ENCODE results near the gene DCUN1D1. TPM values are rescaled to one million over a fixed set of nuclear protein-coding genes. Genes with fewer than 3 reads are reported as not detected.

The DCUN1D1 gene
- total RNA-seq, 1 donor from 2014 or later, result 50.7 TPM

DNA sequence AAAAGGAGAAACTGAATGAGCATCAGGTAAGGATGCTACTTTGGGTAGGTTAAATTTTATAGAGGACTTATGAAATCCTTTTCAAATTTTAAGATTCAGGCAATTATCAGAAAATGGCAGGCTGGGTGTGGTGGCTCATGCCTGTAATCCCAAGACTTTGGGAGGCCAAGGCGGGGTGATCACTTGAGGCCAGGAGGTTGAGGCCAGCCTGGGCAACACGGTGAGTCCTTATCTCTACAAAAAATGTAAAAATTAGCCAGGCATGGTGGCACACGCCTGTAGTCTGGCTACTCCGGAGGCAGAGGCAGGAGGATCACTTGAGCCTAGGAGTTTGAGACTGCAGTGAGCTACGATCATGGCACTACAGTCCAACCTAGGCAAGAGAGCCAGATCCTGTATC is 23.1 kb downstream of the DCUN1D1 start:
- Mint-ChIP-seq H3K27ac (no peak overlapping the region), H3K4me3 (no peak overlapping the region), H3K27me3 (ENCODE audit: low read depth) (no peaks in the 10 kb centered on the region), H3K9me3 (peaks cover 6% of the 10 kb centered on the region), H3K4me1 (no peaks in the 10 kb centered on the region), H3K36me3 (peaks cover 33% of the 10 kb centered on the region)
- no peak for DNase-seq (ENCODE audit: low spot score in 2 of 2, unreplicated experiment in 2 of 2)
- TF ChIP-seq, protein P1, sequence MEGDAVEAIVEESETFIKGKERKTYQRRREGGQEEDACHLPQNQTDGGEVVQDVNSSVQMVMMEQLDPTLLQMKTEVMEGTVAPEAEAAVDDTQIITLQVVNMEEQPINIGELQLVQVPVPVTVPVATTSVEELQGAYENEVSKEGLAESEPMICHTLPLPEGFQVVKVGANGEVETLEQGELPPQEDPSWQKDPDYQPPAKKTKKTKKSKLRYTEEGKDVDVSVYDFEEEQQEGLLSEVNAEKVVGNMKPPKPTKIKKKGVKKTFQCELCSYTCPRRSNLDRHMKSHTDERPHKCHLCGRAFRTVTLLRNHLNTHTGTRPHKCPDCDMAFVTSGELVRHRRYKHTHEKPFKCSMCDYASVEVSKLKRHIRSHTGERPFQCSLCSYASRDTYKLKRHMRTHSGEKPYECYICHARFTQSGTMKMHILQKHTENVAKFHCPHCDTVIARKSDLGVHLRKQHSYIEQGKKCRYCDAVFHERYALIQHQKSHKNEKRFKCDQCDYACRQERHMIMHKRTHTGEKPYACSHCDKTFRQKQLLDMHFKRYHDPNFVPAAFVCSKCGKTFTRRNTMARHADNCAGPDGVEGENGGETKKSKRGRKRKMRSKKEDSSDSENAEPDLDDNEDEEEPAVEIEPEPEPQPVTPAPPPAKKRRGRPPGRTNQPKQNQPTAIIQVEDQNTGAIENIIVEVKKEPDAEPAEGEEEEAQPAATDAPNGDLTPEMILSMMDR (IDR thresholded peaks at IDR 0.05; ENCODE audit: unreplicated experiment), result no peak

DNA sequence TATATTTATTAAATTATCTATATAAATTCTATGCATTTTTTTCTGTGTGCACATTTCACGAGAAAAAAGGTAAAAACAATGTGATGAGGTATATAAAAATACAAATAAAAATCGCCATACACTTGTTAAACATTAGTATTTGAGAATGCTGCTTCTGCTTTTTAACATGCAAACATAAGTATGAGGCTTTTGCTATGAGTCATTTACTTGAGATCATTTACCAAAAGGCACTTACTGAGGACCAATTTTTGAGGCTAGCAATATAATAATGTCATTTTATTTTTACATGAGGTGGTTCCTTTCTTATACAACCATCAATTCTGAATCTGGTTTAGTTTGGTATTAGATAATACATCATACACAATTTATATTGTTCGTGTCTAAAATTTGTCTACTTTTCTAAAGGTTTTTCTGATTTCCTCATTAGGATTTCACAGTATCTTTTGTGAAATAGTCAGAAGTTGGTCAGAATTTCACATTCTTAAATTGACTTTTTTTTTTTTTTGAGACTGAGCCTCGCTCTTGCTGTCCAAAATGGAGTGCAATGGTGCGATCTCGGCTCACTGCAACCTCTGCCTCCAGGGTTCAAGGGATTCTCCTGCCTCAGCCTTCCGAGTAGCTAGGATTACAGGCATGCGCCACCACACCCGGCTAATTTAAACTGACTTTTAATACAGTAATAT is 25.6 kb downstream of the DCUN1D1 start:
- TF ChIP-seq, protein P1 (IDR thresholded peaks at IDR 0.05; ENCODE audit: unreplicated experiment), result no peak
- H3K9me3 Mint-ChIP-seq, result peaks cover 10% of the 10 kb centered on the region
- H3K27ac Mint-ChIP-seq, result no peak overlapping the region
- no peaks in the 10 kb centered on the region for H3K27me3 Mint-ChIP-seq (ENCODE audit: low read depth)
- no peaks in the 10 kb centered on the region for H3K4me1 Mint-ChIP-seq
- H3K36me3 Mint-ChIP-seq, result peaks cover 45% of the 10 kb centered on the region
- no peak for DNase-seq (ENCODE audit: low spot score in 2 of 2, unreplicated experiment in 2 of 2)
- H3K4me3 Mint-ChIP-seq, result no peak overlapping the region

DNA sequence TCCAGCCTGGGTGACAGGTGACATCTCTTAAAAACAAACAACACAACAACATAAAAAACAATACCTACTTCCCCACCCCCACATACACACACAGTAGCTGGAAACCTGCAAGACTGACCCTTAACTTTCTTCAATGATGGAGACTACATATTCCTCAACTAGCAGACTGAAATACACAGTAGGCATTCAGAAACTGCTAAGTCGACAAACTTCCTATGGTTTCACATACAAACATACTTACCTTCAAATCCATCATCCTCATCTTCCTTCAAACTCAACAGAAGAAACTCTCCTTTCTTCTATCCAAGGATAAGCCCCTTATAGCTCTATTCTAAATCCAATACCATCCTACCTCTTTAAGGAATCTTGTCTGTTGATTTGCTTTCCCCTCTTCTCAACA is 30.6 kb downstream of the DCUN1D1 start:
- no peak overlapping the region for H3K27ac Mint-ChIP-seq

DNA sequence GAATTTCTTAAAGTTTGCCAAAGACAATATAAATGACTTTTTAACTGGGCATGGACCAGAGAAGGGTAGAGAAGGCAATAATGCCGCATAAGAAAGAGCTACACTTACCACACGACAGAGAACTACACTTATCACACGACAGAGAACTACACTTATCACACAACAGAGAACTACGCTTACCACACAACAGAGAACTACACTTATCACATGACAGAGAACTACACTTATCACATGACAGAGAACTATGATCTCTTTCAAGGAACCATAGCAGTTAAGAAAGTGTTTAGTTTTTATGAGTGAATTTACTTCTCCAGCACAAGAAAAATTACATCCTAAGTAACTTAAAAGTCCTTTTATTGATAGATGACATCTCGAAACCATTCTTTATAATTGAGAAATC is 32.0 kb downstream of the DCUN1D1 start:
- H3K9me3 Mint-ChIP-seq, result peaks cover 10% of the 10 kb centered on the region
- no peaks in the 10 kb centered on the region for H3K27me3 Mint-ChIP-seq (ENCODE audit: low read depth)
- TF ChIP-seq, protein P1 (IDR thresholded peaks at IDR 0.05; ENCODE audit: unreplicated experiment), result no peak
- peaks cover 53% of the 10 kb centered on the region for H3K36me3 Mint-ChIP-seq
- H3K27ac Mint-ChIP-seq, result no peak overlapping the region
- H3K4me1 Mint-ChIP-seq, result no peaks in the 10 kb centered on the region
- no peak overlapping the region for H3K4me3 Mint-ChIP-seq
- DNase-seq (ENCODE audit: low spot score in 2 of 2, unreplicated experiment in 2 of 2), result no peak

More for the DNA sequence above, 30.6 kb downstream of the DCUN1D1 start:
- TF ChIP-seq, protein P1 (IDR thresholded peaks at IDR 0.05; ENCODE audit: unreplicated experiment), result no peak
- no peak for DNase-seq (ENCODE audit: low spot score in 2 of 2, unreplicated experiment in 2 of 2)
- Mint-ChIP-seq H3K9me3 (peaks cover 10% of the 10 kb centered on the region), H3K27me3 (ENCODE audit: low read depth) (no peaks in the 10 kb centered on the region), H3K4me3 (no peak overlapping the region), H3K4me1 (no peaks in the 10 kb centered on the region), H3K36me3 (peaks cover 56% of the 10 kb centered on the region)

DNA sequence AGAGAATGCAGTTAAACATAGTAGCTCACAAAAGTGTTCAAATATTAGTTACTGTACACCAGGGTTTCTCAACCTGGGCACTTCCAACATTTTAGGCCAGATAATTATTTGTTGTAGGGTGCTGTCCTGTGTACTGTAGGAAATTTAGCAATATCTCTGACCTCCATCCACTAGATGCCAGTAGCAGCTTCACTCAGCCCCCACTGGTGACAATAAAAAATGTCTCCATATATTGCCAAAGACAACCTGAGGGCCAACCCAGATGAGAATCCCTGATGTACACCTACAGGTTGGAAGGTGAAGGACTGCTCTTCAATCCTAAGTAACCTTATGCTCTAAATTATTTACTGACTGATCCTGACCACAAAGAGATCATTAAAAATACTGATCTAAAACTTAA is 32.5 kb downstream of the DCUN1D1 start:
- TF ChIP-seq, protein P1 (IDR thresholded peaks at IDR 0.05; ENCODE audit: unreplicated experiment), result no peak
- Mint-ChIP-seq H3K27ac (no peak overlapping the region), H3K4me3 (no peak overlapping the region), H3K9me3 (peaks cover 9% of the 10 kb centered on the region), H3K27me3 (ENCODE audit: low read depth) (no peaks in the 10 kb centered on the region), H3K36me3 (peaks cover 50% of the 10 kb centered on the region), H3K4me1 (no peaks in the 10 kb centered on the region)
- DNase-seq (ENCODE audit: low spot score in 2 of 2, unreplicated experiment in 2 of 2), result no peak
